H9 (cell line): ENCODE measurements around the gene ZNF426. TPM values are rescaled to one million over a fixed set of nuclear protein-coding genes. Genes with fewer than 3 reads are reported as not detected.

ENCODE experiments used
- DNase-seq: peaks from one replicate; pipeline ENCODE4 v3.0.0-alpha.2; 2017
- H2AFZ ChIP-seq: one replicate; pipeline ENCODE4 v1.6.1; 2013; ENCODE audit warnings: mild to moderate bottlenecking, low read length, control low read depth, moderate library complexity
- H2AK5ac ChIP-seq: 2 replicates; pipeline ENCODE4 v1.6.1; 2013; ENCODE audit warnings: low read length, control low read depth, mixed read lengths; ENCODE audit not compliant: insufficient read length
- H2BK120ac ChIP-seq: one replicate; pipeline ENCODE4 v1.6.1; 2013; ENCODE audit warnings: low read depth, mild to moderate bottlenecking, low read length, control low read depth, inconsistent platforms; ENCODE audit not compliant: poor library complexity, severe bottlenecking
- H2BK12ac ChIP-seq: 2 replicates; pipeline ENCODE4 v1.6.1; 2013; ENCODE audit warnings: low read length, control low read depth, mixed read lengths, low read depth; ENCODE audit not compliant: insufficient read length
- H2BK15ac ChIP-seq: 2 replicates; pipeline ENCODE4 v1.6.1; 2013; ENCODE audit warnings: low read depth, low read length, control low read depth
- H2BK20ac ChIP-seq: one replicate; pipeline ENCODE4 v1.6.1; 2013; ENCODE audit warnings: low read depth, mild to moderate bottlenecking, low read length, control low read depth, inconsistent platforms; ENCODE audit not compliant: poor library complexity, severe bottlenecking
- H2BK5ac ChIP-seq: 2 replicates; pipeline ENCODE4 v1.6.1; 2013; ENCODE audit warnings: low read length, control low read depth, mixed read lengths; ENCODE audit not compliant: insufficient read length
- H3K14ac ChIP-seq: 2 replicates; pipeline ENCODE4 v1.6.1; 2013; ENCODE audit warnings: low read length, control low read depth; ENCODE audit not compliant: insufficient read depth
- H3K18ac ChIP-seq: 2 replicates; pipeline ENCODE4 v1.6.1; 2013; ENCODE audit warnings: low read depth, mild to moderate bottlenecking, mixed read lengths, low read length, control low read depth; ENCODE audit not compliant: insufficient read length
- H3K23ac ChIP-seq: 2 replicates; pipeline ENCODE4 v1.6.1; 2013; ENCODE audit warnings: low read length, control low read depth, mixed read lengths, low read depth; ENCODE audit not compliant: insufficient read length
- H3K23me2 ChIP-seq: 2 replicates; pipeline ENCODE4 v1.6.1; 2013; ENCODE audit warnings: low read depth, mild to moderate bottlenecking, mixed read lengths, low read length, control low read depth; ENCODE audit not compliant: insufficient read length, poor library complexity, severe bottlenecking
- H3K27ac ChIP-seq: 2 replicates; pipeline ENCODE4 v1.5.1; 2013; ENCODE audit warnings: low read length, control low read depth, mixed read lengths, low read depth; ENCODE audit not compliant: insufficient read length
- H3K27me3 ChIP-seq: 2 replicates; pipeline ENCODE4 v1.6.1; 2013; ENCODE audit warnings: low read length, control low read depth, inconsistent platforms; ENCODE audit not compliant: insufficient read depth
- H3K4ac ChIP-seq: 2 replicates; pipeline ENCODE4 v1.6.1; 2013; ENCODE audit warnings: low read depth, mild to moderate bottlenecking, control low read depth, inconsistent platforms, low read length, moderate library complexity
- H3K4me1 ChIP-seq: 2 replicates; pipeline ENCODE4 v1.6.1; 2013; ENCODE audit warnings: low read length, control low read depth, inconsistent platforms; ENCODE audit not compliant: insufficient read depth
- H3K4me2 ChIP-seq: 2 replicates; pipeline ENCODE4 v1.6.1; 2013; ENCODE audit warnings: low read length, control low read depth, mixed read lengths; ENCODE audit not compliant: insufficient read length, insufficient read depth
- H3K56ac ChIP-seq: 2 replicates; pipeline ENCODE4 v1.6.1; 2013; ENCODE audit warnings: low read depth, mild to moderate bottlenecking, mixed read lengths, low read length, control low read depth; ENCODE audit not compliant: insufficient read length
- H3K79me1 ChIP-seq: 2 replicates; pipeline ENCODE4 v1.6.1; 2013; ENCODE audit warnings: low read depth, mild to moderate bottlenecking, moderate library complexity, low read length, control low read depth, inconsistent platforms; ENCODE audit not compliant: insufficient read depth, poor library complexity, severe bottlenecking
- H3K79me2 ChIP-seq: 2 replicates; pipeline ENCODE4 v1.6.1; 2013; ENCODE audit warnings: low read length, control low read depth, inconsistent platforms; ENCODE audit not compliant: insufficient read depth
- H3K9ac ChIP-seq: 2 replicates; pipeline ENCODE4 v1.6.1; 2013; ENCODE audit warnings: low read length, control low read depth, mixed read lengths; ENCODE audit not compliant: insufficient read length; ENCODE audit errors: extremely low read depth
- H3K9me3 ChIP-seq: one replicate; pipeline ENCODE4 v1.6.1; 2013; ENCODE audit warnings: low read depth, low read length, inconsistent platforms; ENCODE audit not compliant: control insufficient read depth
- H3T11ph ChIP-seq: one replicate; pipeline ENCODE4 v1.6.1; 2013; ENCODE audit warnings: mild to moderate bottlenecking, low read length, control low read depth, inconsistent platforms
- H4K20me1 ChIP-seq: one replicate; pipeline ENCODE4 v1.6.1; 2013; ENCODE audit not compliant: control insufficient read depth, insufficient read length, insufficient read depth
- H4K5ac ChIP-seq: 2 replicates; pipeline ENCODE4 v1.6.1; 2013; ENCODE audit warnings: low read depth, mild to moderate bottlenecking, mixed read lengths, low read length, control low read depth; ENCODE audit not compliant: insufficient read length
- H4K8ac ChIP-seq: replicated peaks from 2 replicates; pipeline ENCODE4 v1.6.1; 2013; ENCODE audit warnings: low read length, control low read depth, mixed read lengths, low read depth; ENCODE audit not compliant: insufficient read length
- H4K91ac ChIP-seq: 2 replicates; pipeline ENCODE4 v1.6.1; 2013; ENCODE audit warnings: low read depth, mild to moderate bottlenecking, moderate library complexity, mixed read lengths, low read length, control low read depth; ENCODE audit not compliant: insufficient read length
- H3K27ac Mint-ChIP-seq, 3 experiments: 2 replicates in 2 of 3; 3 replicates in 1 of 3; pipeline ENCODE4 v1.8.0; 2020 to 2021; ENCODE audit warnings: mixed read lengths in 3 of 3, mild to moderate bottlenecking in 1 of 3, moderate library complexity in 1 of 3
- H3K27me3 Mint-ChIP-seq: 2 replicates; pipeline ENCODE4 v1.8.0; 2021; ENCODE audit warnings: low read depth, mild to moderate bottlenecking, moderate library complexity, mixed read lengths
- H3K36me3 Mint-ChIP-seq, 3 experiments: 2 replicates in 2 of 3; 3 replicates in 1 of 3; pipeline ENCODE4 v1.8.0; 2020 to 2021; ENCODE audit warnings: low read depth in 3 of 3, mixed read lengths in 3 of 3; ENCODE audit not compliant: insufficient read depth in 1 of 3
- H3K4me1 Mint-ChIP-seq, 2 experiments: 2 replicates each; pipeline ENCODE4 v1.8.0; 2020; ENCODE audit warnings: mixed read lengths in 2 of 2
- H3K4me3 Mint-ChIP-seq, 2 experiments: 2 replicates in 1 of 2; 3 replicates in 1 of 2; pipeline ENCODE4 v1.8.0; 2020 to 2021; ENCODE audit warnings: mild to moderate bottlenecking in 2 of 2, mixed read lengths in 2 of 2, moderate library complexity in 1 of 2
- H3K9me3 Mint-ChIP-seq, 2 experiments: 2 replicates in 1 of 2; 3 replicates in 1 of 2; pipeline ENCODE4 v1.8.0; 2020; ENCODE audit warnings: mild to moderate bottlenecking in 2 of 2, mixed read lengths in 2 of 2, moderate library complexity in 1 of 2
- CTCF ChIP-seq: fragments of 200-600 bp; sonication (generic); conservative IDR thresholded peaks from 3 replicates; pipeline ENCODE4 v1.8.0; 2021; ENCODE audit warnings: antibody characterized with exemption, mild to moderate bottlenecking
- WGBS: extraction: QIAGEN DNeasy Blood & Tissue Kit; methylation state at CpG from one replicate; pipeline ENCODE4 v1.1.7; 2013; ENCODE audit warnings: missing lambda C conversion rate, low lambda C conversion rate, mixed read lengths; ENCODE audit not compliant: insufficient read length; ENCODE audit errors: extremely low coverage; 5-methylcytosine and 5-hydroxymethylcytosine counted together
- total RNA-seq: library from RNA; stranded (reverse); gene quantifications from 2 replicates; pipeline ENCODE4 v1.2.1, GENCODE V29; 2021

Gene ZNF426
- total RNA-seq, 1 experiment from 2014 or later: 29.4 TPM

- Mint-ChIP-seq H3K9me3 (peaks cover 82 to 95% of the 10 kb centered on the region in 2 experiments), H3K27ac (no peak overlapping the region), H3K4me3 (no peak overlapping the region), H3K4me1 (no peaks in the 10 kb centered on the region), H3K36me3 (peaks cover 97 to 100% (median 99%) of the 10 kb centered on the region in 3 experiments), H3K27me3 (peaks cover 5% of the 10 kb centered on the region)
- H2BK20ac ChIP-seq: no peak overlapping the region
- no peak overlapping the region for H3K27ac ChIP-seq
- no peak overlapping the region for H3K23ac ChIP-seq
- H3K23me2 ChIP-seq: no peaks in the 10 kb centered on the region
- no peak overlapping the region for H2BK120ac ChIP-seq
- H3K27me3 ChIP-seq: no peaks in the 10 kb centered on the region
- no peak overlapping the region for H2BK15ac ChIP-seq
- peaks cover 27% of the 10 kb centered on the region for H3K79me2 ChIP-seq
- no CpG with 5 or more reads among the region's 1 CpG for WGBS
- no peak overlapping the region for H2AFZ ChIP-seq
- H3K14ac ChIP-seq: no peak overlapping the region
- no peaks in the 10 kb centered on the region for H4K20me1 ChIP-seq
- H4K91ac ChIP-seq: no peak overlapping the region
- H2AK5ac ChIP-seq: no peak overlapping the region
- H2BK12ac ChIP-seq: no peak overlapping the region
- H3K4ac ChIP-seq: no peak overlapping the region
- no peak overlapping the region for H3T11ph ChIP-seq
- no peak overlapping the region for H2BK5ac ChIP-seq
- H3K79me1 ChIP-seq: peaks cover 6% of the 10 kb centered on the region
- H3K18ac ChIP-seq: no peak overlapping the region
- DNase-seq: no peak
- H3K4me1 ChIP-seq: no peaks in the 10 kb centered on the region
- H3K9ac ChIP-seq: no peak overlapping the region
- H3K56ac ChIP-seq: no peak overlapping the region
- H3K9me3 ChIP-seq: peaks cover 66% of the 10 kb centered on the region
- H4K8ac ChIP-seq: no peak overlapping the region
- H4K5ac ChIP-seq: no peak overlapping the region
- TF ChIP-seq CTCF: peak; percentile 48; the same call in 2 of the 3 replicates
- no peak overlapping the region for H3K4me2 ChIP-seq
These were observed 28.3 kb upstream of the ZNF426 start for GRCh38 chr19:9566729-9567128.
